Calu3 (cell line): ENCODE data around the gene CDK5RAP3. TPM values are rescaled to one million over a fixed set of nuclear protein-coding genes. Genes with fewer than 3 reads are reported as not detected.

Experiments used
- BruUV-seq: library from RNA; stranded (reverse); fragments of 400-500 nt; replicated peaks from 2 replicates; lab custom pipeline; 2021; lab: Mats Ljungman, UMichigan
- CTCF ChIA-PET: fragments of 300-600 bp; sonication (Branson Sonifier 250); formaldehyde crosslinking; loops from one replicate; lab custom pipeline; 2022; ENCODE audit warnings: antibody characterized with exemption; lab: Charles Lee
- DNase-seq: peaks from one replicate; pipeline ENCODE4 v3.0.0; 2022
- H3K27ac Mint-ChIP-seq: one replicate; pipeline ENCODE4 v1.8.0; 2022; ENCODE audit warnings: mixed read lengths; ENCODE audit not compliant: unreplicated experiment
- H3K27me3 Mint-ChIP-seq: one replicate; pipeline ENCODE4 v1.8.0; 2022; ENCODE audit warnings: mixed read lengths; ENCODE audit not compliant: unreplicated experiment
- H3K36me3 Mint-ChIP-seq: one replicate; pipeline ENCODE4 v1.8.0; 2022; ENCODE audit warnings: mild to moderate bottlenecking, moderate library complexity, mixed read lengths; ENCODE audit not compliant: insufficient read depth, unreplicated experiment
- H3K4me1 Mint-ChIP-seq: one replicate; pipeline ENCODE4 v1.8.0; 2022; ENCODE audit warnings: mild to moderate bottlenecking, low read depth, mixed read lengths; ENCODE audit not compliant: unreplicated experiment
- H3K4me3 Mint-ChIP-seq: one replicate; pipeline ENCODE4 v1.8.0; 2022; ENCODE audit warnings: mild to moderate bottlenecking, low read depth, moderate library complexity, mixed read lengths; ENCODE audit not compliant: unreplicated experiment
- H3K9me3 Mint-ChIP-seq: one replicate; pipeline ENCODE4 v1.8.0; 2022; ENCODE audit warnings: low read depth, mixed read lengths; ENCODE audit not compliant: unreplicated experiment
- intact Hi-C: fragments of 100-400 bp; cut with micrococcal nuclease; formaldehyde crosslinking; loops from one replicate; pipeline ENCODE4 v1.10.0; 2022; ENCODE audit not compliant: unreplicated experiment
- total RNA-seq: library from RNA; stranded (reverse); gene quantifications from 2 replicates; pipeline ENCODE4 v1.2.3, GENCODE V29; 2022
- TF ChIP-seq, protein P1 (sequence below): fragments of 200-600 bp; IDR thresholded peaks from one replicate; pipeline ENCODE4 v1.8.0; 2022; ENCODE audit warnings: antibody characterized with exemption; ENCODE audit not compliant: unreplicated experiment

Gene CDK5RAP3
- total RNA-seq, 1 experiment from 2014 or later = 431 TPM

DNA sequence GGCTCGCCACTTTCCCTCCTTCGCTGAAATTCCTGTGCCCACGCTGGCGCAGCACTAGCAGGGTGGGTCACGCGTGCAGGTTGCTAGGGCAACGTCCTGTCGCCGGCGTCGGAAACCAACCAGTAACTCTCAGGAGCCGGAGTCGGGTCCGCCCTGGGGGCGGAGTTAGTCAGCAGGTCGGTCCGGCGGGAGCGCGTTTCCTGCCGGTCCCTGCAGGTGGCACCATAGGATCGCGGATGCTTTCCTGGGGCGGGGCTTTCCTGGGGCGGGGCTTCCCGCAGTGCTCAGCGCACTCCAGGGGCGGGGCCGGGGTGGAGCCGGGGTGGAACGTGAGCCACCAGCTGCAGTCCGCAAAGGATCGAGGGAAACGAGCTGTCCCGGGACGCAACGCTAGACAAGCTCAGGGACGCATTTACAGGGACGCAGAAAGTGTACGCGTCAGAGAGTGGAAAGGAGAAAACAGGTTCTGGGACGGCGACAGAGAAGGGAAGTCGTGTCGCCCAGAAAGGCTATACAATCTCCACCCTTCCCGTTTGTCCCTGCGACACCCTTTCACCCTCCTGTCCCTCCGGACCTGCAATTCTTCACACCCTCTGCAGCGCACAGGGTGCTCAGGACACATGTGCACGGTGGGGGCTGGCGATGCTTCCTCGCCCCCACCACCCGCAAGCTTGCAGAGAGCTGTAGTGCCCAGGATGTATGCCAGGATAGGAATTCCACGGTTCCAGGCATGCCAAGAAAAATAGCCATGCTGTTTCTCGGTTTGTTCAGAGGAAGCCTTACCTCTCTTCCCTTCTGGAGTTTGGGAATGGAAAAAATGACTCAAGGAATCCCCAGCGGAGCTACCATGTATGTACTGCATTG is 54.4 kb downstream of the CDK5RAP3 start:
- peak overlapping the region; percentile 90 for H3K27ac Mint-ChIP-seq
- TF ChIP-seq, protein P1, sequence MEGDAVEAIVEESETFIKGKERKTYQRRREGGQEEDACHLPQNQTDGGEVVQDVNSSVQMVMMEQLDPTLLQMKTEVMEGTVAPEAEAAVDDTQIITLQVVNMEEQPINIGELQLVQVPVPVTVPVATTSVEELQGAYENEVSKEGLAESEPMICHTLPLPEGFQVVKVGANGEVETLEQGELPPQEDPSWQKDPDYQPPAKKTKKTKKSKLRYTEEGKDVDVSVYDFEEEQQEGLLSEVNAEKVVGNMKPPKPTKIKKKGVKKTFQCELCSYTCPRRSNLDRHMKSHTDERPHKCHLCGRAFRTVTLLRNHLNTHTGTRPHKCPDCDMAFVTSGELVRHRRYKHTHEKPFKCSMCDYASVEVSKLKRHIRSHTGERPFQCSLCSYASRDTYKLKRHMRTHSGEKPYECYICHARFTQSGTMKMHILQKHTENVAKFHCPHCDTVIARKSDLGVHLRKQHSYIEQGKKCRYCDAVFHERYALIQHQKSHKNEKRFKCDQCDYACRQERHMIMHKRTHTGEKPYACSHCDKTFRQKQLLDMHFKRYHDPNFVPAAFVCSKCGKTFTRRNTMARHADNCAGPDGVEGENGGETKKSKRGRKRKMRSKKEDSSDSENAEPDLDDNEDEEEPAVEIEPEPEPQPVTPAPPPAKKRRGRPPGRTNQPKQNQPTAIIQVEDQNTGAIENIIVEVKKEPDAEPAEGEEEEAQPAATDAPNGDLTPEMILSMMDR = peak; percentile 92
- H3K27me3 Mint-ChIP-seq = peaks cover 18% of the 10 kb centered on the region
- peak overlapping the region; percentile 76 for H3K4me3 Mint-ChIP-seq
- no peaks in the 10 kb centered on the region for H3K9me3 Mint-ChIP-seq
- intact Hi-C loops = loop anchor here (2.0 to 10.0 kb wide), 2 partner anchors 310 to 594 kb away; no protein-coding TSS in a partner anchor
- DNase-seq = peak; percentile 99
- peaks cover 37% of the 10 kb centered on the region for H3K36me3 Mint-ChIP-seq
- CTCF ChIA-PET = interaction anchor here (0.5 to 2.8 kb wide), 30 partner anchors 14 to 854 kb away, joined by 3 to 25 read pairs (median 4); partner anchors contain the start of genes NFE2L1, PRR15L, SCRN2 and SNX11
- BruUV-seq = no TSS peak
- peaks cover 49% of the 10 kb centered on the region for H3K4me1 Mint-ChIP-seq

DNA sequence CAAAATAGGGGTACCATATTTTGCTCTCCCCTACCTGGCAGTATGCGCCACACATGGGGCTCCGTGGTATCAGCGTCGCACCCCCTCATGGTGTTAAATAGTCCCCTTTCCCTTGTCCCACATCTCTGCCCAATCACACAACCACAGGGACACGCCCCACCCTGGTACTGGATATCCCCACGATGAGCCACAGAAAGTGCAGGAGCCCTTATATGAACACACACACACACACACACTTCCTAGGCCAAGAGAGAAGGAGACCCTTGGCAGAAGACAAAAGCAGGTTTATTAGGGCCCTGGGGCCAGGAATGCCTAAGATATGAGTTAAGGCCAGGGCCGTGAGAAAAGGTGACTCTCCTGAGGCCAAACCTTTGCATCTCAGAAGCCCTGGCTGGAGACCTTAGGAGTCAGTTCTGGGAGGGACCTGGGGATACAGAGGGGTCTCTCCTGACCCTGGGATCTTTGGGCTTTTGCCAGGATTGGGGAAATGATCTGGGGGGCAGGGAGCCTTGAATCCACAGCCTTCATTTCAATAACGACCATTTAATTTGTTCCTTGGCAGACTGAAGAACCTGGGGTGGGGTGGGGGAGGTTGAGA is 55.1 kb downstream of the CDK5RAP3 start:
- intact Hi-C loops = loop anchor here (1.0 to 10.0 kb wide), 4 partner anchors 48 to 593 kb away; no protein-coding TSS in a partner anchor
- H3K27me3 Mint-ChIP-seq = peaks cover 26% of the 10 kb centered on the region
- H3K27ac Mint-ChIP-seq = peak overlapping the region; percentile 90
- peaks cover 49% of the 10 kb centered on the region for H3K4me1 Mint-ChIP-seq
- CTCF ChIA-PET = interaction anchor here (0.6 to 2.8 kb wide), 34 partner anchors 8 to 853 kb away, joined by 3 to 30 read pairs (median 4); partner anchors contain the start of genes NFE2L1, PRR15L and SNX11
- H3K4me3 Mint-ChIP-seq = peak overlapping the region; percentile 76
- TF ChIP-seq, protein P1 = no peak
- DNase-seq = peak; percentile 24
- BruUV-seq = no TSS peak
- peaks cover 37% of the 10 kb centered on the region for H3K36me3 Mint-ChIP-seq
- no peaks in the 10 kb centered on the region for H3K9me3 Mint-ChIP-seq

DNA sequence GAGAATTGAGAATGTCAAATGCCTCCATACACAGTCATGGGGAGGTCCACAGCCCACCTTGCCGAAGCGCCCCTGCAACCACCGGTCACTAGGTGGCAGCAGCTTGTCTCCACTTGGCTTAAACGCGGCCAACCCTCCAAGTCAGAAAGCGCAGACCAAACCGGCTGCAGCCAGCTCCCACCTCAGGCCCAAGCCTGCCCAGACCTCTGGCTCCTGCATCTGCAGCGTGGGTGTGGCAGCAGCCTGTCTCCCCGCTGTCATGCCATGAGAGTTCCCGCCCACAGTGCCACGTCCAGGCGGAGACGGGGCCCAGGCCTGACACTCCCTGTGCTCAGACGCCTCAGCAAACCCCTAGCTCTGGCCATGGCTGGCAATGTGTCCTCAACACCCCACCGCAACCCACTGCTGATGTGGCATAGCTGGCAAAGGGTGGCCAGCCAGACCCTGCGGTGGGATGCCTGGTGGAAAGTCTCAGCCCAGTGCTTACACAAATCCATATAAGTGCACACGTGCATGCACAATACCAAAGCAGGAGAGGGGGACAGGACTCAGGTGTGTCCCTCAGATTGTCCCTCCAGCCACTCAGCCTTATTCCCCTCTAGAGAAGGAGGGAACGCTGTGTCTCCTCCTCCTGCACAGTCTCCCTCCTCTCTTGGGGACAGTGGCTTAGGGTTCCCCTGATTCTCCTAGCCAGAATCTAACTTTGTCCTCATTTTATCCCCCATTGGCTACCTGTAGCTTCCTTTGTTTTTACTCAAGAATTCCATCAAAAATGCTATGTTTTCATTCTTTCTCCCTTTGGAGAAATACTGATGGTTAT is 55.8 kb downstream of the CDK5RAP3 start:
- intact Hi-C loops = loop anchor here (1.0 to 10.0 kb wide), 3 partner anchors 48 to 308 kb away; no protein-coding TSS in a partner anchor
- Mint-ChIP-seq H3K4me3 (peak overlapping the region; percentile 76), H3K9me3 (no peaks in the 10 kb centered on the region), H3K4me1 (peaks cover 49% of the 10 kb centered on the region), H3K27ac (no peak overlapping the region), H3K36me3 (peaks cover 37% of the 10 kb centered on the region), H3K27me3 (peaks cover 33% of the 10 kb centered on the region)
- TF ChIP-seq, protein P1 = peak; percentile 99
- CTCF ChIA-PET = interaction anchor here (0.6 to 2.8 kb wide), 26 partner anchors 8 to 852 kb away, joined by 3 to 30 read pairs (median 4); partner anchors contain the start of genes LRRC46, MRPL10, NFE2L1 and SNX11
- BruUV-seq = no TSS peak
- DNase-seq = peak; percentile 93
